Activated T-helper 17 cell treated with anti-CD3 and anti-CD28 coated beads, Interleukin-2, amount 50 U/mL, for 72 hours (primary cell): ENCODE measurements around the gene ZNF532. TPM values are rescaled to one million over a fixed set of nuclear protein-coding genes. Genes with fewer than 3 reads are reported as not detected.
A peak's percentile ranks its signal among the peaks of the same experiment; 100 is the strongest.
"Not testable (repeated sequence)": the region's sequence is repeated elsewhere in the genome, so short reads cannot be mapped to it uniquely, and the experiment has no call there.

ENCODE experiments used
- ATAC-seq: fragments of 150-1000 bp; cut with Tn5 transposase; replicated peaks from 2 replicates; pipeline ENCODE4 v1.10.0; 2021; ENCODE audit warnings: mild to moderate bottlenecking, moderate library complexity
- H3K27ac Mint-ChIP-seq: one replicate; pipeline ENCODE4 v1.8.0; 2022; ENCODE audit warnings: mixed read lengths
- H3K27me3 Mint-ChIP-seq: one replicate; pipeline ENCODE4 v1.8.0; 2022; ENCODE audit warnings: mixed read lengths
- H3K36me3 Mint-ChIP-seq: one replicate; pipeline ENCODE4 v1.8.0; 2022; ENCODE audit warnings: low read depth, mild to moderate bottlenecking, mixed read lengths
- H3K4me1 Mint-ChIP-seq: one replicate; pipeline ENCODE4 v1.8.0; 2022; ENCODE audit warnings: mixed read lengths
- H3K4me3 Mint-ChIP-seq: one replicate; pipeline ENCODE4 v1.8.0; 2022; ENCODE audit warnings: mild to moderate bottlenecking, mixed read lengths
- H3K9me3 Mint-ChIP-seq: one replicate; pipeline ENCODE4 v1.8.0; 2022; ENCODE audit warnings: mixed read lengths
- total RNA-seq, 2 donors: library from RNA; stranded (reverse); gene quantifications; one replicate each; pipeline ENCODE4 v1.2.3, GENCODE V29; 2022

Gene ZNF532
- total RNA-seq, 2 donors from 2014 or later = 8.6 to 11.8 TPM

- Mint-ChIP-seq H3K27ac (no peak overlapping the region), H3K9me3 (no peaks in the 10 kb centered on the region), H3K4me3 (no peak overlapping the region), H3K4me1 (peaks cover 15% of the 10 kb centered on the region), H3K36me3 (peaks cover 7% of the 10 kb centered on the region), H3K27me3 (peaks cover 3% of the 10 kb centered on the region)
- ATAC-seq = no peak
Observed at GRCh38 chr18:58915006-58915799, 50.5 kb downstream of the ZNF532 start.

GRCh38 chr18:58915995-58916394 lies 51.3 kb downstream of the ZNF532 start:
- H3K27me3 Mint-ChIP-seq = peaks cover 7% of the 10 kb centered on the region
- no peak overlapping the region for H3K27ac Mint-ChIP-seq
- peaks cover 11% of the 10 kb centered on the region for H3K4me1 Mint-ChIP-seq
- no peaks in the 10 kb centered on the region for H3K9me3 Mint-ChIP-seq
- ATAC-seq = no peak
- peaks cover 7% of the 10 kb centered on the region for H3K36me3 Mint-ChIP-seq
- H3K4me3 Mint-ChIP-seq = no peak overlapping the region

- not testable (repeated sequence) for H3K27ac Mint-ChIP-seq, ATAC-seq, H3K27me3 Mint-ChIP-seq, H3K36me3 Mint-ChIP-seq, H3K4me1 Mint-ChIP-seq, H3K9me3 Mint-ChIP-seq, H3K4me3 Mint-ChIP-seq
Observed at GRCh38 chr18:58919934-58920333, 55.3 kb downstream of the ZNF532 start.

GRCh38 chr18:58922995-58923394 lies 58.3 kb downstream of the ZNF532 start:
- no peak for ATAC-seq
- Mint-ChIP-seq H3K27ac (no peak overlapping the region), H3K4me1 (no peaks in the 10 kb centered on the region), H3K9me3 (no peaks in the 10 kb centered on the region), H3K36me3 (peaks cover 7% of the 10 kb centered on the region), H3K4me3 (no peak overlapping the region), H3K27me3 (peaks cover 9% of the 10 kb centered on the region)

GRCh38 chr18:58924473-58924872 lies 59.8 kb downstream of the ZNF532 start:
- Mint-ChIP-seq H3K9me3 (no peaks in the 10 kb centered on the region), H3K27me3 (peaks cover 14% of the 10 kb centered on the region), H3K27ac (no peak overlapping the region), H3K4me3 (no peak overlapping the region), H3K36me3 (no peaks in the 10 kb centered on the region), H3K4me1 (no peaks in the 10 kb centered on the region)
- no peak for ATAC-seq

GRCh38 chr18:58927659-58928058 lies 63.0 kb downstream of the ZNF532 start:
- no peaks in the 10 kb centered on the region for H3K36me3 Mint-ChIP-seq
- H3K27ac Mint-ChIP-seq = no peak overlapping the region
- no peaks in the 10 kb centered on the region for H3K9me3 Mint-ChIP-seq
- ATAC-seq = no peak
- H3K4me3 Mint-ChIP-seq = no peak overlapping the region
- peaks cover 11% of the 10 kb centered on the region for H3K27me3 Mint-ChIP-seq
- no peaks in the 10 kb centered on the region for H3K4me1 Mint-ChIP-seq

GRCh38 chr18:58928386-58928785 lies 63.7 kb downstream of the ZNF532 start:
- Mint-ChIP-seq H3K27me3 (peaks cover 11% of the 10 kb centered on the region), H3K36me3 (no peaks in the 10 kb centered on the region), H3K4me1 (no peaks in the 10 kb centered on the region), H3K4me3 (no peak overlapping the region), H3K27ac (no peak overlapping the region), H3K9me3 (no peaks in the 10 kb centered on the region)
- no peak for ATAC-seq

- H3K4me1 Mint-ChIP-seq = no peaks in the 10 kb centered on the region
- H3K36me3 Mint-ChIP-seq = no peaks in the 10 kb centered on the region
Observed at GRCh38 chr18:58929206-58929605, 64.5 kb downstream of the ZNF532 start.

GRCh38 chr18:58934356-58934755 lies 69.7 kb downstream of the ZNF532 start:
- no peaks in the 10 kb centered on the region for H3K9me3 Mint-ChIP-seq
- peaks cover 6% of the 10 kb centered on the region for H3K36me3 Mint-ChIP-seq
- H3K27me3 Mint-ChIP-seq = peaks cover 15% of the 10 kb centered on the region
- no peak overlapping the region for H3K27ac Mint-ChIP-seq
- ATAC-seq = no peak
- H3K4me3 Mint-ChIP-seq = no peak overlapping the region
- peaks cover 6% of the 10 kb centered on the region for H3K4me1 Mint-ChIP-seq

More at GRCh38 chr18:58929206-58929605, 64.5 kb downstream of the ZNF532 start:
- no peak for ATAC-seq
- no peak overlapping the region for H3K27ac Mint-ChIP-seq
- H3K27me3 Mint-ChIP-seq = peaks cover 11% of the 10 kb centered on the region
- H3K4me3 Mint-ChIP-seq = no peak overlapping the region
- no peaks in the 10 kb centered on the region for H3K9me3 Mint-ChIP-seq

- no peak overlapping the region for H3K27ac Mint-ChIP-seq
- H3K4me3 Mint-ChIP-seq = no peak overlapping the region
- ATAC-seq = no peak
- peaks cover 6% of the 10 kb centered on the region for H3K4me1 Mint-ChIP-seq
- no peaks in the 10 kb centered on the region for H3K9me3 Mint-ChIP-seq
- peaks cover 15% of the 10 kb centered on the region for H3K27me3 Mint-ChIP-seq
- H3K36me3 Mint-ChIP-seq = peaks cover 6% of the 10 kb centered on the region
Observed at GRCh38 chr18:58934933-58935577, 70.4 kb downstream of the ZNF532 start.

GRCh38 chr18:58937071-58937886 lies 72.6 kb downstream of the ZNF532 start:
- Mint-ChIP-seq H3K36me3 (peaks cover 17% of the 10 kb centered on the region), H3K4me1 (peaks cover 6% of the 10 kb centered on the region), H3K9me3 (no peaks in the 10 kb centered on the region), H3K4me3 (peak overlapping the region; percentile 1), H3K27ac (no peak overlapping the region), H3K27me3 (peaks cover 11% of the 10 kb centered on the region)
- ATAC-seq = no peak

GRCh38 chr18:58937887-58938267 lies 73.2 kb downstream of the ZNF532 start:
- peak overlapping the region; percentile 1 for H3K4me3 Mint-ChIP-seq
- no peak for ATAC-seq
- no peak overlapping the region for H3K27ac Mint-ChIP-seq
- peaks cover 6% of the 10 kb centered on the region for H3K4me1 Mint-ChIP-seq
- H3K27me3 Mint-ChIP-seq = peaks cover 11% of the 10 kb centered on the region
- H3K36me3 Mint-ChIP-seq = peaks cover 17% of the 10 kb centered on the region
- no peaks in the 10 kb centered on the region for H3K9me3 Mint-ChIP-seq

- no peak overlapping the region for H3K27ac Mint-ChIP-seq
- H3K27me3 Mint-ChIP-seq = peaks cover 12% of the 10 kb centered on the region
- no peak overlapping the region for H3K4me3 Mint-ChIP-seq
- H3K36me3 Mint-ChIP-seq = peaks cover 17% of the 10 kb centered on the region
- ATAC-seq = no peak
- H3K9me3 Mint-ChIP-seq = no peaks in the 10 kb centered on the region
- peaks cover 9% of the 10 kb centered on the region for H3K4me1 Mint-ChIP-seq
Observed at GRCh38 chr18:58941426-58942099, 76.9 kb downstream of the ZNF532 start.

GRCh38 chr18:58943896-58944295 lies 79.2 kb downstream of the ZNF532 start:
- Mint-ChIP-seq H3K36me3 (peaks cover 11% of the 10 kb centered on the region), H3K27me3 (peaks cover 4% of the 10 kb centered on the region), H3K4me1 (peaks cover 3% of the 10 kb centered on the region), H3K4me3 (no peak overlapping the region), H3K27ac (no peak overlapping the region), H3K9me3 (no peaks in the 10 kb centered on the region)
- no peak for ATAC-seq
